Activated CD4-positive, alpha-beta T cell treated with anti-CD3 and anti-CD28 coated beads, Interleukin-2, amount 50 U/mL, for 16 hours (primary cell): ENCODE results near the gene KIFAP3.
"Not testable (repeated sequence)": the region's sequence is repeated elsewhere in the genome, so short reads cannot be mapped to it uniquely, and the experiment has no call there.

ENCODE experiments used
- DNase-seq: peaks from one replicate; pipeline ENCODE4 v3.0.0-alpha.2; 2020

Gene KIFAP3

DNA sequence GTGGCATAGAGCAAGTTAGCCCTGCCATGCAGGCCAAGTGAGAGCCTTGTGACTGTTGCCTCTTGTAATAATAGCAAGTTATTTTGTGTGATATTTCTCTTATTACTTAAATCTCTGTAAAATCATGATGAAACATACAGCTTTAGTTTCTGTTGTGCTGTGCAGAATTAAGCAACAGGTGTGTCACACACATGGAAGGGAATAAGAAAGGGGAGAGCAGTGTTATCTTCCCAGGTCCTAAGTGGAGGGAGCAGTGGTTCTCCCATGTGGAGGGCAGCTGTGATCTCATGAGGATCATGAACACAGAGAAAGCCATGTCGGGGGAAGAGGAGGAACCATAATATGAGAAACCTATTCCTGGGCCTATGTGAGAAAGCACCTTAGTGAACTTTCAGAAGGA, 155.6 kb downstream of the KIFAP3 start:
- DNase-seq, result no peak

DNA sequence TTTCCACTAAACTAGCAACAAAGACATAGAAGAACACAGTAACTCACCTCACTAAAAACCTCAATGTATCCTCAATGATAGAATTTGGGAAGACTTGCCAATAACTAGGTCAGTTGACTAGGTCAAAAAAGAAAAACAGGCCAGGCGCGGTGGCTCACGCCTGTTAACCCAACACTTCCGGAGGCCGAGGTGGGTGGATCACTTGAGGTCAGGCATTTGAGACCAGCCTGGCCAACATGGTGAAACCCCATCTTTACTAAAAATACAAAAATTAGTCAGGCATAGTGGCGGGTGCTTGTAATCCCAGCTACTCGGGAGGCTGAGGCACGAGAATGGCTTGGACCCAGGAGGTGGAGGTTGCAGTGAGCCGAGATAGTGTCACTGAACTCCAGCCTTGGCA, 156.3 kb downstream of the KIFAP3 start:
- DNase-seq, result not testable (repeated sequence)

DNA sequence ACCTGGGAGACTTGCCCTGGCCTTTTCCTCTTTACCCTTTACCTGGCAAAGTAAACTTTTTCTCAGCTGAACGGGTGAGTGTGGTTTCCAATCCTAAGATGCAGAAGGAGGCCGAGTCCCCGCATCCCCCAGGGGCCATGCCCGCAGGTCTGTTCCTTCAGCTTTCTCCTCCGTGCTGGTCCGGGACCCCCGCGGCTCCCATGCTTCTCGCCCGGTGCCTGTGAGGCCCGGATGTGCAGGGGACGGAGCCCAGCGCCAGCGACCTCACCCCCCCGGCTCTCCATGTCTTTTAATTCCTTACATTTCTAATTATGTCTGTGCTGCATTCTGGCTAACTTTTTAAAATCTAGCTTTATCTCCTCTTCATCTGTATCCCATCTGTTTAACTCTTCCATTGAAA, 159.3 kb downstream of the KIFAP3 start:
- DNase-seq, result no peak

- DNase-seq, result peak; percentile 60
These were observed 160.0 kb downstream of the KIFAP3 start for GRCh38 chr1:169914531-169914930.

DNA sequence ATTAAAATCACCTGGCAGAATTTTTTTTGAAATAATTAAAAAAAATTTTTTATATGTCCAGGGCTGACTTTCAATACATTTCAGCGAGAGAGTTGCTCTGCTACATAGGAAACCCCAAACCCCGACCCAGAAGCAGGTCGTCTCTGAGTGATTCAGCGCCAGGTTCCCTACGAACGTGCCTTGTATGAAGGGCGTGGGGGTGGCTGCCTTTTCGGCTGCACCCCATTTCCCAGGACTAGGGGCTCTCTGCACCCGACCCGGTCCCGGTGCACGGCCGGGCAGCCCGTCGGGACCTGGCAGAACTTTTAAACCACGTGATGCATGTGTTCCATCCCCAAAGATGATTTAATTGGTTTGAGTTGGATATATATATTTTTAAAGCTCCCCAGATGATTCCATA, 165.0 kb downstream of the KIFAP3 start:
- no peak for DNase-seq

DNA sequence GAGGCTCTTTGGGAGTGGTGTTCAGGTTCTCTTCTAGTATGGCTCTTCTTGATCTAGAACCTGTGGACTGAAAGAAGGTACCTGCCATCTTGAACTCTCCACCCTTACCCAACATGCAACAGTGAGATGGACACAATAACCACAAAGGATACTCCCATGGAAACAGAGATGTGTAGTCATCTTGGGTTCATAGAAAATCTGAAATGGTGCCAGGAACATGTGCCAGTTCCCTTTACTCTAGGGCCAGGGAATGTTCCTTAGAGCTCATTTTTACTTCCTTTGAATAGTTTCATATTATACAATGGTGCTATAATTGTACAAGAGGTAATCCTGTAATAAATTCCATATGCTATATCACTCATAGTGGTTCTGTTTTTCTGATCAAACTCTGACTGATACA, 167.6 kb downstream of the KIFAP3 start:
- DNase-seq, result no peak

- DNase-seq, result no peak
These were observed 169.7 kb downstream of the KIFAP3 start for GRCh38 chr1:169904834-169905233.

- no peak for DNase-seq
These were observed 171.7 kb downstream of the KIFAP3 start for GRCh38 chr1:169902751-169903150.

DNA sequence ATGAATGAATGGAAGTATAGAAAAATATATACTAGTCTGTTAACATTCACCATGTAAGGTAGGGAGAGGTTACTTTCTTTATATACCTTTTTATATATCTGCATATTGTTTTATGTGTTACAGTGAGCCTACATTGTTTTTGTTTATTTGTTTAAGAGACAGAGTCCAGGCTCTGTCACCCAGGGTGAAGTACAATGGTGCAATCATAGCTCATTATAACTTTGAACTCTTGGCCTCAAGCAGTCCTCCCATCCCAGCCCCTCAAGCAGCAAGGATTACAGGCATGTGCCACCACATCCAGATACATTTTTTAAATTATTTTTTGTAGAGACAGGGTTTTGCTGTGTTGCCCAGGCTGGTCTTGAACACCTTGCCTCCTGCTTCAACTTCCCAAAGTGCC, 173.4 kb downstream of the KIFAP3 start:
- DNase-seq, result no peak

DNA sequence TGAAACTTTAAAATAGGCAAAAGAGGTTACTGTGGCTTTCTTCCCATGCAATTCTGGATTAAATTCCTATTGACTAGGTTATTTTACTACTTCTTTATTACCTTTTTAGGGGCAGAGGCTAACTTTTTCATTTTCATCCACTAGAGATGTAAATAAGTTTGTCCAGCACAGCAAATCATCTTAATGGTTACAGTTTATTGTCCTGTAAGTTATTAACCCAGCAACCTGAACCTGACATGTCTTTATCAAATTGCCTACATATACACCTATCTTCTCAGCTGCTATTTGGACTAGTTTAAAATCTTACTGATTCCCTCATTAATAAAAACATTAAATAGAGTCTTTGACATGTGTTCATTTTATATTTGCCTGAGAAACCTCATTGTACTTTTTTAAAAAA, 173.9 kb downstream of the KIFAP3 start:
- DNase-seq, result no peak

- no peak for DNase-seq
These were observed 174.8 kb downstream of the KIFAP3 start for GRCh38 chr1:169899519-169900217.

DNA sequence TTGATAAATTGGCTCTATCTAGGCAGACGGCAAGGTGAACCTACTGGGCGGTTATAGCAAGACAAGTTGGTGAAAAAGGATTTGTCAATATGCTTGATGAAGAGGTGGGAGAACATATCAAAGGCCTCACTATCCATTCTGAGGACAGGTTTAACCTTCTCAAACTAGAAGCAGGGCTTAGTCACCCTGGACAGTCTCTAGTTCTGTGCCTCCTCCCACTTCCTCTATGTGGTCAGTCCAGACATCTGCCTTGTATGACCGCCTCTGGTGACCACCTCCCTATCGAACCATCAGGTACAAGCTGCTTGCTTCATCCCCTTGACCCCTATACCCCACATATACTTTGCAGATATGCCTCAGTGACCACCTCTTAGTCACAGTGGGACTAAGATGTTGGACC, 178.5 kb downstream of the KIFAP3 start:
- no peak for DNase-seq

DNA sequence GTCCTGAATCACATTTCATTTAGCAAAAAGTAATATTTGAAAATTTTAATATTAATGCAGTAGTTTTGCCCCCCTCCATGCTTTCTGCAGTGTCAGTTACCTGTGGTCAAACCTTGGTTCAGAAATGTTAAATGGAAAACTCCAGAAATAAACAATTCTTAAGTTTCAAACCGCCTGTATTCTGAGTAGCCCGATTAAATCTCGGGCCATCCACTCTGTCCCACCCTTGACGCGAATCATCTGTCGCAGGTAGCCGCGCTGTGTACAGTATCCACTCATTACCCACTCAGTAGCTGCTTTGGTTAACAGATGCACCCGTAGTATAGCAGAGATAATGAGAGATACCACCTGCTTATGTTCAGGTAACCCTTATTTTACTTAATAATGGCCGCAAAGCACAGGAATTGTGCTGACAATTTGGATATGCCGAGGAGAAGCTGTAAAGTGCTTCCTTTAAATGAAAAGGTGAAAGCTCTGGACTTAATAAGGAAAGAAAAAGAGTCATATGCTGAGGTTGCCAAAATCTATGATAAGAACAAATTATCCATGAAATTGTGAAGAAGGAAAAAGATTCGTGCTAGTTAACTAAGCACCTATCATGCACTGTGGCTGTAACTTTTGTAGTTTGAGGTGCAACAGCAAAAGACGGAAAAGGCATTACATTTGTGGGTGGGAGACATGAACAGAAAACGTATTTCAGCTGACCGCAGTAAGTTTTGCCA, 179.9 kb downstream of the KIFAP3 start:
- DNase-seq, result no peak

DNA sequence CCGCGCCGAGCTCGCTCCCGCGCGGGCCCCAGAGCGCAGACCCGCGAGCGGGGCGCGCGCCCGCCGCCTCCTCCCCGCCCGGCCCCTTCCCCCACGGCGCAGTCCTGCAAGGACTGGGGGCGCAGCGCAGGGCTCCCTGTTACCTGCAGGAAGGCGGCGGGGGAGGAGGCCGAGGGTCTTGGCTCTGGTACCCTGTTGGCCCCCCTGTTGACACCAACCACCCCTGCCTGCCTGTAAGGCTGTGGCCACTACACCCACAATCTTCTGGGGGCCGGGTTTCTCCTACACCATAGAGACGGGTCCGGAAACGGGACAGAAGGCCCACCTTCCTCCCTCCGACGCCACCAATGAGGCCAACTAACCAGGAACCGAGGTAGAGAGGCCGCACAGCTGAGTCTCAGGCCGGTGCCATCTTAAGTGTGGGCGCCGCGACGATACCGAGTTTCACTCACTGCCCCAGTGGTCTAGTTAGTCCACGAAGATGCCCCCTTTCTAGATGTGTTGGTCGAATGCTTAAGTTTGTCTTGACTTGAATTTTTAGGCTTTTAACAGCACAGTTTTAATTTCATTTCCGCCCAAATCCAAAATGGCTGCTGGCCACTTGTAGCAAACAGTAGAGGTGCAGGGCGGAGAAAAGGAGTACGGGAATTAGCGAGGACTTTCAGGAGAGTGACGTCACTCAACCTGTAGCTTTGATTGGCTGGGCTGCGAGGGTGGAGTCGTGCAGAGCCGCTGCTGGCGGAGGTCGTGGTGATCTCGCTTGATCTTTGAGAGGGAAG, 180.7 kb downstream of the KIFAP3 start, which contains the start of gene SCYL3:
TSS of gene SCYL3 (minus strand) at position 252 of the 779 bp plus-strand sequence. CDS start 5,056 bp downstream, outside the sequence.
- DNase-seq, result peak; percentile 97

GRCh38 chr1:169892927-169893644, 181.4 kb downstream of the KIFAP3 start:
- DNase-seq, result peak; percentile 24

DNA sequence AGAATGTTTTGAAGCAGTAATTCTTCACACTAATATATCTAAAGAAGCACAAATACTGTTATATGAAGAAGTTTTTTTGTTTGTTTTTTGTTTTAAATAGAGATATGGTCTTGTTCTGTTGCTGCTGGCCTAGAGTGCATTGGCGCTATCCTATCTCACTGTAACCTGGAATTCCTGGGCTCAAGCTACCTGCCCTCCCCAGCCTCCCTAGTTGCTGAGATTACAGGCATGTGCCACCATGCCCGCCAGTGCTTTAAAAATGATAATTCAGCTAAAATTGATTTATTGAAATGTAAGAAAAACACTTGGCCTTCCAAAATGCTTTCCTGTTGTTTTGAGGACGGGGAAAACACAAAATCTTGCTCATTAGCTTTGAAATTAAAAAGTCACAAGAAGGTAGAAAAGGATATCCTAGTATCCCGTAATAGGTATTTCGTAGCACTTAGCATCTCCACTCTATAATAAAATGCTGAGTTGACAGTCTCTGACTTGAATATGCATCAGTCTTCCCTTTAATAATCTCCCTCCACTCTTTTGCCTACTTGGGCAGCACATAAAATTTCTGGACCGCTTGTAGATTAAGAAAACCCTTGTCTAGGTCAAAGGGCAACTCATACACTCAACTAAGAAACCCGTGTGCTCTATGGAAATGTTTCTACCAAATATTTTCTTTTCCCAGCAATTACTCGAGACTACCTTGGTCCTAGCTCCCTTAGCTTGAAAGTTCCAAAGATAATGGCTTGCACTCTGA, 182.1 kb downstream of the KIFAP3 start:
- no peak for DNase-seq

DNA sequence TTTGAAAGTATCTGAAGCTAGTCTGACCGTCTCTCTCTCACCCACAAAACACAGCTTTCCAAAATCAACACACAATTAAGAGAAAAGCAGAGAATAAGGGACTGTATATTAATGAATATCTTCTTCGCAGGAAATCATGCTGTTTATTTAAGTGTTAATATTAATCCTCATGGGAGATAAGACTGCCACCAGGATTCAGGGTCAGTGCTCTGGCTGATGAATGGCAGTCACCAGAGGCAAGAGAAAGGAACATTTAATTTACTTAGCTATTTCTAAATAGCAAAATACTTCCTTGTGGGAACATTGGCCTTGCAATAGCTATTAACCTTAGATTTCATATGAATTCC, 183.0 kb downstream of the KIFAP3 start:
- DNase-seq, result no peak

GRCh38 chr1:169890761-169891538, 183.5 kb downstream of the KIFAP3 start:
- peak; percentile 78 for DNase-seq

DNA sequence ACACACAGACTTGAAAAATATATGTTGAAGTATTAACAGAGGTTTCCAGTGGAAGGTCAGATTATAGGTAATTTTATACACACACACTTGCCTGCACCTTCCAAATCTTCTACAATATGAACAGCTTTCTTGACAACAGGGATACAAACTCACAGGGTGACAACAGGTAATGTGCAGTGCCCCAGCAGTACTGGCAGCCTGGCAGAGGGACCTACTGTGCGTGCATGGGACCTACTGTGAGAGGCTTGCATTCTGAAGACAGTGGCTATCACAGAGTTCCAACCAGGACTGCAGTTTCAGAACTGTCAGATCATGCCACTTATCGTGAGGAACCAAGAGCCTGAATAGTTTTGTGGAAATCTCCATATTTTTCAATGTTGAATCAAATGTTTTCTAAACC, 184.6 kb downstream of the KIFAP3 start:
- no peak for DNase-seq

DNA sequence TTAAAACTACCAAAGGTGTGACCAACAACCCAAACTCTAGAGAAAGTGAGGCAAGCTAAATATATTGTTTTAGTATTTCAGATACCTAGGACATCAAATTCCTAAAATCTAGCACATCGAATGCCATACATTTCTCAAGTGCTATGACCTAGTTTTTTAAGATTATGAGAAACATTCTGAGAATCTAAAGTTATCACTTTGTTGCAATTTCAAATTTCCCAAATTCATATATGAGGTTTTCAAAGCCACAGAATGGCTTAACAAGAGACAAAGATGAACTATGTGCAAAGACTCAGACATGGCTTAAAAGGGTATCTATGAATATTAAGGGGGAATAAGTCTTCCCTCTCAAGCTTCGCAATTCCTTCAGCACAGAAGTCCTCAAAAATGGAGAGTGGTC, 187.6 kb downstream of the KIFAP3 start:
- no peak for DNase-seq

GRCh38 chr1:169886422-169886821, 188.1 kb downstream of the KIFAP3 start:
- DNase-seq, result no peak

GRCh38 chr1:169885207-169885606, 189.3 kb downstream of the KIFAP3 start:
- DNase-seq, result no peak
